H1 (cell line): ENCODE data around the gene CAD. TPM values are rescaled to one million over a fixed set of nuclear protein-coding genes. Genes with fewer than 3 reads are reported as not detected.

ENCODE experiments used
- CTCF ChIA-PET: fragments of 300-600 bp; sonication (Branson Sonifier 250); formaldehyde crosslinking; loops from one replicate; lab custom pipeline; 2021; ENCODE audit not compliant: partially characterized antibody; lab: Charles Lee
- POLR2A ChIA-PET: fragments of 300-600 bp; sonication (Branson Sonifier 250); formaldehyde crosslinking; loops from one replicate; lab custom pipeline; 2021; ENCODE audit warnings: inconsistent platforms; ENCODE audit not compliant: partially characterized antibody; lab: Charles Lee
- DNase-seq, 2 experiments: peaks; one replicate each; pipeline versions ENCODE4 v3.0.0 to v3.0.0-alpha.2; 2010 to 2022; ENCODE audit warnings: low spot score in 2 of 2, low read depth in 1 of 2, mixed read lengths in 1 of 2
- FAIRE-seq: peaks from 2 replicates; lab custom pipeline; 2011; peaks lifted over from hg19 to GRCh38; lab: Jason Lieb, UNC
- H2AFZ ChIP-seq: 2 replicates; pipeline ENCODE4 v1.8.1; 2012; ENCODE audit warnings: low read length, inconsistent platforms
- H2AK5ac ChIP-seq: 2 replicates; pipeline ENCODE4 v1.6.1; 2013; ENCODE audit warnings: low read depth, low read length
- H2BK120ac ChIP-seq: replicated peaks from 2 replicates; pipeline ENCODE3; 2013; ENCODE audit warnings: low read depth, low read length, inconsistent platforms
- H2BK12ac ChIP-seq: 2 replicates; pipeline ENCODE4 v1.6.1; 2013; ENCODE audit warnings: low read depth, low read length
- H2BK15ac ChIP-seq: 2 replicates; pipeline ENCODE4 v1.6.1; 2013; ENCODE audit warnings: low read length
- H2BK20ac ChIP-seq: 2 replicates; pipeline ENCODE4 v1.6.1; 2013; ENCODE audit warnings: low read length
- H2BK5ac ChIP-seq: 2 replicates; pipeline ENCODE4 v1.6.1; 2013; ENCODE audit warnings: low read depth, low read length
- H3K14ac ChIP-seq: 2 replicates; pipeline ENCODE4 v1.6.1; 2013; ENCODE audit warnings: inconsistent platforms; ENCODE audit not compliant: insufficient read length
- H3K18ac ChIP-seq: 2 replicates; pipeline ENCODE4 v1.6.1; 2013; ENCODE audit warnings: low read length; ENCODE audit errors: extremely low read depth
- H3K23ac ChIP-seq: 2 replicates; pipeline ENCODE4 v1.6.1; 2013; ENCODE audit warnings: inconsistent platforms; ENCODE audit not compliant: insufficient read length
- H3K23me2 ChIP-seq: 2 replicates; pipeline ENCODE4 v1.6.1; 2013; ENCODE audit warnings: low read depth, low read length
- H3K27ac ChIP-seq: 2 replicates; pipeline ENCODE4 v1.6.1; 2011; ENCODE audit warnings: low read depth, low read length, inconsistent platforms
- H3K27me3 ChIP-seq, 4 experiments: replicated peaks in 1 of 4; 1 replicate in 1 of 4; 2 replicates in 3 of 4; pipeline versions ENCODE4 v1.6.1 to v1.8.1; 2011 to 2013; ENCODE audit warnings: low read length in 3 of 4, mild to moderate bottlenecking in 3 of 4, inconsistent platforms in 2 of 4, mixed read lengths in 2 of 4, moderate library complexity in 1 of 4; ENCODE audit not compliant: control insufficient read depth in 3 of 4, insufficient read depth in 3 of 4; ENCODE audit errors: extremely low read depth in 1 of 4
- H3K36me3 ChIP-seq, 4 experiments: 2 replicates each; pipeline versions ENCODE4 v1.6.1 to v1.8.1; 2011 to 2013; ENCODE audit warnings: mild to moderate bottlenecking in 4 of 4, low read length in 3 of 4, moderate library complexity in 2 of 4, control low read depth in 1 of 4, inconsistent platforms in 1 of 4; ENCODE audit not compliant: insufficient read depth in 4 of 4, control insufficient read depth in 2 of 4
- H3K4ac ChIP-seq: replicated peaks from 2 replicates; pipeline ENCODE3; 2013; ENCODE audit warnings: low read length, low read depth, mixed read lengths, inconsistent platforms; ENCODE audit not compliant: insufficient read length
- H3K4me1 ChIP-seq, 4 experiments: replicated peaks in 1 of 4; 1 replicate in 1 of 4; 2 replicates in 3 of 4; pipeline versions ENCODE4 v1.6.1 to v1.8.1; 2011 to 2013; ENCODE audit warnings: low read length in 3 of 4, inconsistent platforms in 2 of 4, mixed read lengths in 1 of 4; ENCODE audit not compliant: insufficient read depth in 4 of 4, control insufficient read depth in 3 of 4
- H3K4me2 ChIP-seq, 2 experiments: 2 replicates each; pipeline versions ENCODE4 v1.6.1 to v1.8.1; 2011 to 2013; ENCODE audit warnings: low read depth in 2 of 2, low read length in 2 of 2, control low read depth in 1 of 2, inconsistent platforms in 1 of 2, mild to moderate bottlenecking in 1 of 2; ENCODE audit not compliant: insufficient read depth in 1 of 2
- H3K4me3 ChIP-seq, 4 experiments: fragments of 200-600, 300-600 bp in 1 of 4; sonication (generic), shearing (Covaris generic), sonication (Bioruptor Twin) in 1 of 4; 2 replicates each; pipeline versions ENCODE4 v1.5.1 to v1.8.1; 2011 to 2016; ENCODE audit warnings: low read length in 4 of 4, low read depth in 3 of 4, control low read depth in 2 of 4, inconsistent platforms in 2 of 4, mild to moderate bottlenecking in 2 of 4, mixed read lengths in 1 of 4, moderate library complexity in 1 of 4; ENCODE audit not compliant: insufficient read depth in 2 of 4; ENCODE audit errors: extremely low read depth in 1 of 4
- H3K56ac ChIP-seq: replicated peaks from 2 replicates; pipeline ENCODE3; 2013; ENCODE audit warnings: low read depth, mild to moderate bottlenecking, mixed read lengths, low read length, inconsistent platforms; ENCODE audit not compliant: insufficient read length
- H3K79me1 ChIP-seq: 2 replicates; pipeline ENCODE4 v1.6.1; 2013; ENCODE audit warnings: low read depth, low read length, control low read depth
- H3K79me2 ChIP-seq, 2 experiments: 2 replicates each; pipeline versions ENCODE4 v1.6.1 to v1.8.1; 2012 to 2013; ENCODE audit warnings: low read length in 2 of 2, mild to moderate bottlenecking in 2 of 2, inconsistent platforms in 1 of 2; ENCODE audit not compliant: insufficient read depth in 2 of 2, control insufficient read depth in 1 of 2
- H3K9ac ChIP-seq, 4 experiments: replicated peaks in 1 of 4; 1 replicate in 1 of 4; 2 replicates in 3 of 4; pipeline versions ENCODE4 v1.6.1 to v1.8.1; 2011 to 2013; ENCODE audit warnings: low read depth in 3 of 4, low read length in 3 of 4, control low read depth in 2 of 4, mild to moderate bottlenecking in 2 of 4, moderate library complexity in 2 of 4, inconsistent platforms in 1 of 4; ENCODE audit errors: extremely low read depth in 1 of 4
- H3K9me3 ChIP-seq, 2 experiments: 2 replicates each; pipeline versions ENCODE4 v1.6.1 to v1.8.1; 2012 to 2013; ENCODE audit warnings: mild to moderate bottlenecking in 2 of 2, moderate library complexity in 2 of 2, control low read depth in 1 of 2, inconsistent platforms in 1 of 2, low read depth in 1 of 2, low read length in 1 of 2, mixed read lengths in 1 of 2; ENCODE audit not compliant: insufficient read depth in 2 of 2
- H4K20me1 ChIP-seq, 2 experiments: replicated peaks in 1 of 2; 2 replicates each; pipeline versions ENCODE3 to v1.8.1; 2011 to 2013; ENCODE audit warnings: inconsistent platforms in 2 of 2, low read length in 2 of 2, mild to moderate bottlenecking in 1 of 2; ENCODE audit not compliant: insufficient read depth in 2 of 2, control insufficient read depth in 1 of 2
- H4K5ac ChIP-seq: 2 replicates; pipeline ENCODE4 v1.6.1; 2013; ENCODE audit warnings: low read length, low read depth, mixed read lengths, inconsistent platforms; ENCODE audit not compliant: insufficient read length
- H4K8ac ChIP-seq: 2 replicates; pipeline ENCODE4 v1.8.0; 2013; ENCODE audit warnings: mild to moderate bottlenecking, moderate library complexity, low read length, inconsistent platforms; ENCODE audit not compliant: insufficient read depth; ENCODE audit errors: extremely low read depth
- H4K91ac ChIP-seq: replicated peaks from 2 replicates; pipeline ENCODE3; 2013; ENCODE audit warnings: low read length, mixed read lengths, inconsistent platforms; ENCODE audit not compliant: insufficient read length
- JUND ChIP-seq: IDR thresholded peaks from 2 replicates; pipeline ENCODE4 v1.6.1; 2011; ENCODE audit warnings: mild to moderate bottlenecking, improper control_type of control experiment, low read length
- YY1 ChIP-seq: IDR thresholded peaks from 2 replicates; pipeline ENCODE4 v1.6.1; 2011; ENCODE audit warnings: low read depth, mild to moderate bottlenecking, low read length
- WGBS, 2 experiments: shearing (Covaris generic) in 1 of 2; methylation state at CpG; one replicate each; pipeline versions ENCODE4 v1.1.6 to v1.1.7; 2013 to 2015; ENCODE audit warnings: low lambda C conversion rate in 2 of 2, mixed read lengths in 2 of 2, inconsistent platforms in 1 of 2, low coverage in 1 of 2, missing lambda C conversion rate in 1 of 2; ENCODE audit not compliant: insufficient replicate concordance in 2 of 2, insufficient coverage in 1 of 2, insufficient read length in 1 of 2; ENCODE audit errors: extremely low coverage in 1 of 2, missing lambda C conversion rate in 1 of 2; 5-methylcytosine and 5-hydroxymethylcytosine counted together
- polyA plus RNA-seq, 7 experiments: library from polyadenylated mRNA; depleted of rRNA in 3 of 7; stranded (reverse) in 5 of 7; unstranded in 2 of 7; fragments of >200 nt in 5 of 7; fragments of 200-250 nt in 2 of 7; gene quantifications; 1 replicate in 5 of 7; 2 replicates in 1 of 7; 4 replicates in 1 of 7; pipeline versions ENCODE4 v1.2.1 to v1.2.3, GENCODE V29; 2011 to 2013; ENCODE audit warnings: missing spikeins in 2 of 7, mixed read lengths in 2 of 7
- total RNA-seq: library from RNA; stranded (reverse); fragmentation: NEBNext Ultra II Directional; extraction: Animal tissue kit (Norgen Biotek cat#: 25700); gene quantifications from 2 replicates; pipeline ENCODE4 v1.2.1, GENCODE V29; 2021

The CAD gene
- total and polyA plus RNA-seq, 2 of the 8 experiments (the other 6 are each of a cell fraction or from before 2014, with no cell fraction given), result 130 to 146 TPM

- Histone ChIP-seq H3K14ac (no peak overlapping the region), H3K4me1 (no peaks in the 10 kb centered on the region; a peak in 1 of 7 replicates), H3K79me2 (peaks cover 0 to 4% of the 10 kb centered on the region in 2 experiments; a peak in 1 of 4 replicates), H4K20me1 (peaks cover 0 to 23% of the 10 kb centered on the region in 2 experiments), H2AFZ (no peak overlapping the region), H3K36me3 (peaks cover 59 to 91% (median 82%) of the 10 kb centered on the region in 4 experiments), H3K23ac (no peak overlapping the region), H2AK5ac (no peak overlapping the region), H3K56ac (no peak overlapping the region), H4K5ac (no peak overlapping the region), H2BK12ac (no peak overlapping the region), H3K18ac (no peak overlapping the region), H2BK20ac (no peak overlapping the region), H3K9me3 (no peaks in the 10 kb centered on the region), H3K4me2 (no peak overlapping the region), H3K27me3 (no peaks in the 10 kb centered on the region), H3K4ac (no peak overlapping the region), H3K23me2 (no peaks in the 10 kb centered on the region), H3K27ac (no peak overlapping the region), H3K79me1 (no peaks in the 10 kb centered on the region), H2BK120ac (no peak overlapping the region), H3K9ac (no peak overlapping the region), H2BK15ac (no peak overlapping the region), H4K8ac (no peak overlapping the region), H2BK5ac (no peak overlapping the region), H4K91ac (no peak overlapping the region), H3K4me3 (no peak overlapping the region)
- 96% methylated on average over 8 of the region's 8 CpGs; no CpG with 5 or more reads in 1 of the 2 experiments for WGBS, 2 experiments
- no peak for DNase-seq
- ChIA-PET CTCF (interaction anchor here (0.8 to 1.1 kb wide), 2 partner anchors 15 to 98 kb away, joined by 3 read pairs; no protein-coding TSS in a partner anchor), POLR2A (interaction anchor here (1.3 to 2.1 kb wide), 3 partner anchors 13 to 37 kb away, joined by 3 to 7 read pairs (median 5); partner anchors contain the start of gene CAD)
- no peak for FAIRE-seq
- TF ChIP-seq JUND, result no peak
- no peak for TF ChIP-seq YY1
These were observed 12.6 kb upstream of the CAD start for GRCh38 chr2:27204566-27204965.
